Lung (tissue), 16 donors: ENCODE data around the gene IER2. TPM values are rescaled to one million over a fixed set of nuclear protein-coding genes. Genes with fewer than 3 reads are reported as not detected.

Experiments
- ATAC-seq: fragments of 200-7000 bp; cut with Tn5 transposase; one replicate; pipeline ENCODE4 v1.9.1; 2020; ENCODE audit warnings: moderate number of reproducible peaks; ENCODE audit not compliant: insufficient read depth, low FRiP score
- DNase-seq, 3 donors: peaks; one replicate each; pipeline ENCODE4 v3.0.0-alpha.2; 2013 to 2017
- H3K27ac ChIP-seq, 2 donors: one replicate each; pipeline ENCODE4 v1.5.1; 2013; ENCODE audit warnings: mild to moderate bottlenecking in 2 of 2, moderate library complexity in 2 of 2, control low read depth in 1 of 2, inconsistent platforms in 1 of 2, low read depth in 1 of 2, low read length in 1 of 2
- H3K27me3 ChIP-seq, 3 donors: one replicate each; pipeline ENCODE4 v1.5.1; 2013; ENCODE audit warnings: low read length in 2 of 3; ENCODE audit not compliant: control insufficient read depth in 3 of 3, insufficient read depth in 3 of 3
- H3K36me3 ChIP-seq, 4 donors: one replicate each; pipeline ENCODE4 v1.5.1; 2013; ENCODE audit warnings: low read length in 4 of 4, mild to moderate bottlenecking in 1 of 4, moderate library complexity in 1 of 4; ENCODE audit not compliant: control insufficient read depth in 4 of 4, insufficient read depth in 4 of 4
- H3K4me1 ChIP-seq, 5 donors: one replicate each; pipeline ENCODE4 v1.5.1; 2013; ENCODE audit warnings: low read length in 5 of 5, mild to moderate bottlenecking in 2 of 5, moderate library complexity in 1 of 5; ENCODE audit not compliant: control insufficient read depth in 5 of 5, insufficient read depth in 5 of 5
- H3K4me3 ChIP-seq: one replicate; pipeline ENCODE4 v1.5.1; 2013; ENCODE audit warnings: mild to moderate bottlenecking, control low read depth, moderate library complexity
- H3K9ac ChIP-seq, 2 donors: one replicate each; pipeline ENCODE4 v1.5.1; 2013; ENCODE audit warnings: low read length in 2 of 2, control low read depth in 1 of 2; ENCODE audit not compliant: insufficient read depth in 1 of 2
- H3K9me3 ChIP-seq, 4 donors: one replicate each; pipeline ENCODE4 v1.5.1; 2013; ENCODE audit warnings: low read length in 3 of 4, mild to moderate bottlenecking in 1 of 4, moderate library complexity in 1 of 4; ENCODE audit not compliant: control insufficient read depth in 4 of 4, insufficient read depth in 3 of 4
- WGBS, 2 donors: extraction: QIAGEN DNeasy Blood & Tissue Kit; methylation state at CpG; one replicate each; pipeline ENCODE4 v1.1.7; 2013; 5-methylcytosine and 5-hydroxymethylcytosine counted together
- long read RNA-seq, 5 donors: transcript quantifications; one replicate each; lab custom pipeline, GENCODE V29; 2026
- polyA plus RNA-seq, 2 donors: library from polyadenylated mRNA; stranded (reverse); fragments of 200-250 nt; gene quantifications; one replicate each; pipeline ENCODE4 v1.2.1, GENCODE V29; 2013
- total RNA-seq, 2 donors: library from RNA; depleted of rRNA in 1 of 2; stranded (reverse); fragments of >200 nt in 1 of 2; gene quantifications; one replicate each; pipeline ENCODE4 v1.2.1, GENCODE V29; 2014 to 2021
- TF ChIP-seq, protein P1 (sequence below): IDR thresholded peaks from 2 replicates; pipeline ENCODE4 v1.5.1; 2012; ENCODE audit warnings: mild to moderate bottlenecking; ENCODE audit errors: control extremely low read depth, extremely low read depth
- donor health status: control.
- donor health status: control.
- donor health status: Bipolar disorder and iron deficiency.
- donor health status: healthy.
- donor health status: DM: yes; HTN: yes; CAD: no.

The IER2 gene
- total RNA-seq (10 to 100 TPM; 29.8 to 93.5 TPM), polyA plus RNA-seq (100 to 1,000 TPM in 1 of 2 donors, 10 to 100 TPM in 1; 92.5 to 242 TPM)
- long read RNA-seq, donor 1, transcript IER2-203 (1 exons, 2,934 nt) = major isoform, 217 of 217 reads
- long read RNA-seq, donor 1, partial matches to known transcripts = 0 of 217 reads
- long read RNA-seq, donor 1, other reads (novel, unspliced or antisense) = 0 of 217 reads
- long read RNA-seq, donor 2, transcript IER2-203 (1 exons, 2,934 nt) = major isoform, 30 of 31 reads
- long read RNA-seq, donor 2, partial matches to known transcripts = 0 of 31 reads
- long read RNA-seq, donor 2, other reads (novel, unspliced or antisense) = 0 of 31 reads
- long read RNA-seq, donor 3, transcript IER2-203 (1 exons, 2,934 nt) = major isoform, 48 of 48 reads
- long read RNA-seq, donor 3, partial matches to known transcripts = 0 of 48 reads
- long read RNA-seq, donor 3, other reads (novel, unspliced or antisense) = 0 of 48 reads
- long read RNA-seq, donor 4, transcript IER2-203 (1 exons, 2,934 nt) = major isoform, 100 of 100 reads
- long read RNA-seq, donor 4, partial matches to known transcripts = 0 of 100 reads
- long read RNA-seq, donor 4, other reads (novel, unspliced or antisense) = 0 of 100 reads
- long read RNA-seq, donor 5, transcript IER2-203 (1 exons, 2,934 nt) = major isoform, 201 of 201 reads
- long read RNA-seq, donor 5, partial matches to known transcripts = 0 of 201 reads
- long read RNA-seq, donor 5, other reads (novel, unspliced or antisense) = 0 of 201 reads

DNA sequence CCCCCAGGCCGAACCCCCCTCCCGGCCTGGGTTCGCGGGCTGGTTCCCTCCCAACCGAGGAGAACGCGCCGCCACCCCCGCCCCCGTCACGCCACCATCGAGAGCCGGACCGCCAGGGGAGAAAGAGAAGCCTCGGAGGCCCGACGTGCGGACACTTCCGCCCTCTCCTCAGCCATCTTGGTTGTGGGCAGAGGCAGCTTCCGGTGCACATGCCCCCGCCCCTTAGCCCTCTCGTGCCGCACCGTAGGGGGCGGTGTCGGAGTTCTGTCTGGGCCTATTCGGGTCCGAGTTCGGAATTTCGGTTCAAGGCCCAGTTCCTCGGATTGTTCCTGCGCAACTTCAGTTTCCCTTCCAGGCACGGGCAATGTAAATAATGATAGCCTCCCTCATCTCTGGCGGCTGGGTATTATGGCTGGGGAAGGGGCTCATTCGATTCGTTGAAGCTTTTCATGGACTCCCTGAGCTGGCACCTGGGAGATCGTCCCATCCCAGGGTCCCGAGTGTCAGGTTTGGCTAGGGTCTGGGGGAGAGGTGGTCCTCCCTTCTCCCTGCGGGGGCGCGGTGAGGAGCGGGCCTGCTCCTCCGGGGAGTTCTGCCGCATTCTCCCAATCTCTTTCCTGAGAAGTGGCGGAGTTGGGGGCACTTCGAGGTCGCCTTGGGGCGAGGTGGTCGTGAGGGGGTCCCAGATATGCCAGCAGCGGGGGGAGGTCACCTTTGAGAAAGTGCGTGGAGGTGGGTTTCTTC lies at the start of gene IER2, which contains the start of gene STX10:
IER2 (plus strand) TSS at position 225 of the 744 bp plus-strand sequence. CDS start 2,776 bp downstream, outside the sequence.
STX10 (minus strand) TSS at position 189 of the 744 bp plus-strand sequence. CDS start 202 bp downstream, outside the sequence.
- Histone ChIP-seq H3K27ac (peak within 1 kb of the TSS; percentile 93 to 97), H3K36me3 (peaks cover 0 to 15% (median under 1%) of the 10 kb centered on the region in 4 donors), H3K4me1 (peaks cover 0 to 10% (median 5%) of the 10 kb centered on the region in 5 donors), H3K27me3 (no peaks in the 10 kb centered on the region), H3K4me3 (peak within 1 kb of the TSS; percentile 80), H3K9ac (peak within 1 kb of the TSS; percentile 97 to 98), H3K9me3 (no peaks in the 10 kb centered on the region)
- TF ChIP-seq, protein P1, sequence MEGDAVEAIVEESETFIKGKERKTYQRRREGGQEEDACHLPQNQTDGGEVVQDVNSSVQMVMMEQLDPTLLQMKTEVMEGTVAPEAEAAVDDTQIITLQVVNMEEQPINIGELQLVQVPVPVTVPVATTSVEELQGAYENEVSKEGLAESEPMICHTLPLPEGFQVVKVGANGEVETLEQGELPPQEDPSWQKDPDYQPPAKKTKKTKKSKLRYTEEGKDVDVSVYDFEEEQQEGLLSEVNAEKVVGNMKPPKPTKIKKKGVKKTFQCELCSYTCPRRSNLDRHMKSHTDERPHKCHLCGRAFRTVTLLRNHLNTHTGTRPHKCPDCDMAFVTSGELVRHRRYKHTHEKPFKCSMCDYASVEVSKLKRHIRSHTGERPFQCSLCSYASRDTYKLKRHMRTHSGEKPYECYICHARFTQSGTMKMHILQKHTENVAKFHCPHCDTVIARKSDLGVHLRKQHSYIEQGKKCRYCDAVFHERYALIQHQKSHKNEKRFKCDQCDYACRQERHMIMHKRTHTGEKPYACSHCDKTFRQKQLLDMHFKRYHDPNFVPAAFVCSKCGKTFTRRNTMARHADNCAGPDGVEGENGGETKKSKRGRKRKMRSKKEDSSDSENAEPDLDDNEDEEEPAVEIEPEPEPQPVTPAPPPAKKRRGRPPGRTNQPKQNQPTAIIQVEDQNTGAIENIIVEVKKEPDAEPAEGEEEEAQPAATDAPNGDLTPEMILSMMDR = peak; percentile 44
- ATAC-seq (peak; percentile 45), DNase-seq (peak; percentile 96 to 98 (median 96))
- 0% methylated on average over 48 to 51 of the region's 51 CpGs for WGBS, 2 donors

- Histone ChIP-seq H3K27ac (peak overlapping the region in 1 of 2 donors; percentile 66), H3K27me3 (no peaks in the 10 kb centered on the region), H3K4me1 (peaks cover 0 to 26% (median 3%) of the 10 kb centered on the region in 5 donors), H3K4me3 (no peak overlapping the region), H3K9me3 (no peaks in the 10 kb centered on the region), H3K9ac (no peak overlapping the region), H3K36me3 (peaks cover 0 to 12% (median 4%) of the 10 kb centered on the region in 4 donors)
- ATAC-seq (no peak), DNase-seq (no peak)
- WGBS, 2 donors = 29 to 48% methylated on average over 17 to 18 of the region's 18 CpGs
- TF ChIP-seq, protein P1 = peak; percentile 24
Observed at GRCh38 chr19:13100841-13101589, 49.2 kb upstream of the IER2 start.
